Cardiac fibroblast (primary cell): Measurements from ENCODE around the gene SMG7.
A peak's percentile ranks its signal among the peaks of the same experiment; 100 is the strongest.

ENCODE experiments used
- DNase-seq, 2 donors: peaks; one replicate each; pipeline versions ENCODE4 v3.0.0 to v3.0.0-alpha.2; 2010; ENCODE audit warnings: low read depth in 2 of 2
- H3K4me3 ChIP-seq, 2 donors: replicated peaks in 1 of 2; 1 replicate in 1 of 2; 2 replicates in 1 of 2; pipeline ENCODE4 v1.5.1; 2011; ENCODE audit warnings: low read depth in 2 of 2, low read length in 2 of 2, mild to moderate bottlenecking in 2 of 2, moderate library complexity in 1 of 2
- TF ChIP-seq, protein P1 (sequence below): IDR thresholded peaks from one replicate; pipeline ENCODE4 v1.5.1; 2011; ENCODE audit warnings: low read depth, mild to moderate bottlenecking, low read length, inconsistent platforms

SMG7 gene

DNA sequence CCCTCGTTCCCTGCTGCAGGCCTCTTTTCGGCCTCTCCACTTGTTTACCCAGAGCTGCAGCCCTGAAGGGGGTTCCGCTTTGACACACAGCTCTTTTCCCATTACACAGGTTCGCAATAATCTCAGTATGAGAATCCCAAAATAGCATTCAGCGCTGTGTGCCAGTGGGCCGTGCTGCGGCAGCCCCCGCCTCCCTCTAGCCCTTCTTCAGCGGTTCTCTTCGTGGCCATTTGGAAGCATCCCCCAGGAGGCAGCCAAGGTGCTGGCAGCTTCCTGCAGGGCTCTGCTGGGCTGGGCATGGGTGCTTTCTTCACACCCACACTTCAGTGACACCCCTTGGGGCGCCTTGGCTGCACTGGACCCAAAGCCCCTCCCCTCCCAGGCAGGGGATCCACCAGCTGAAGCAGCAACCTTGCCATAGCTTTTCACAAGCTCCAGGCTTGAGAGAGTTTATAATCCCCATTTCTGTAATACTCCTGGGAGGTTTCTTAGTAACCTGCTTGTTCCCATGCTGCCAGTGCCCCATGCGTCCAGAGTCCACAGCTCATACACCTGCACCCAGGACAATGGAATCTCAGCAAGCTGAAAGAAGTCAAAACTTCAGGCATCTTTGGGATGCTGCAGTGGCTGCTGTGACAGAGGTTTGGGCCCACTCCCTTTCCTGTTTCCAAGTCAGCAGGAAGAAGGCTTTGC lies 109.9 kb downstream of the SMG7 start:
- TF ChIP-seq, protein P1, sequence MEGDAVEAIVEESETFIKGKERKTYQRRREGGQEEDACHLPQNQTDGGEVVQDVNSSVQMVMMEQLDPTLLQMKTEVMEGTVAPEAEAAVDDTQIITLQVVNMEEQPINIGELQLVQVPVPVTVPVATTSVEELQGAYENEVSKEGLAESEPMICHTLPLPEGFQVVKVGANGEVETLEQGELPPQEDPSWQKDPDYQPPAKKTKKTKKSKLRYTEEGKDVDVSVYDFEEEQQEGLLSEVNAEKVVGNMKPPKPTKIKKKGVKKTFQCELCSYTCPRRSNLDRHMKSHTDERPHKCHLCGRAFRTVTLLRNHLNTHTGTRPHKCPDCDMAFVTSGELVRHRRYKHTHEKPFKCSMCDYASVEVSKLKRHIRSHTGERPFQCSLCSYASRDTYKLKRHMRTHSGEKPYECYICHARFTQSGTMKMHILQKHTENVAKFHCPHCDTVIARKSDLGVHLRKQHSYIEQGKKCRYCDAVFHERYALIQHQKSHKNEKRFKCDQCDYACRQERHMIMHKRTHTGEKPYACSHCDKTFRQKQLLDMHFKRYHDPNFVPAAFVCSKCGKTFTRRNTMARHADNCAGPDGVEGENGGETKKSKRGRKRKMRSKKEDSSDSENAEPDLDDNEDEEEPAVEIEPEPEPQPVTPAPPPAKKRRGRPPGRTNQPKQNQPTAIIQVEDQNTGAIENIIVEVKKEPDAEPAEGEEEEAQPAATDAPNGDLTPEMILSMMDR: no peak
- no peak overlapping the region for H3K4me3 ChIP-seq
- no peak for DNase-seq

DNA sequence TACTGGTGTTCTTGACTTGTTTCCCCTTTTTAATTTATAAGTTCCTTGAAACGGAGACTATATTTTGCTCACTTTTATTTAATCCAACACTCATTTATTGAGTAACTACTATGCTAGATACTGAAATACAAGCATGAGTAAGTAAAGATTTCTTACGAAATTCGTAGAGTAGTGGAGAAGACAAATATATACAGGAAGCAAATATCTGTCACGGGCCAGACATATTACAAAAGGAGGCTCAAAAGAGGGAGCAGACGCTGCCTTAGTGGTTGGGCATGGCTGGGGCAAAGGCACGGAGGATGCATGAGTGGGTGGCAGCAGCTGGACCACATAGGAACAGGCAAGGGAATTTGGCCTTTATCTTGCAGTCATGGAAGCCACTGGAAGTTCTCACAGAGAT lies 111.2 kb downstream of the SMG7 start:
- no peak overlapping the region for H3K4me3 ChIP-seq
- DNase-seq: peak; percentile 58 to 71
- TF ChIP-seq, protein P1: no peak

DNA sequence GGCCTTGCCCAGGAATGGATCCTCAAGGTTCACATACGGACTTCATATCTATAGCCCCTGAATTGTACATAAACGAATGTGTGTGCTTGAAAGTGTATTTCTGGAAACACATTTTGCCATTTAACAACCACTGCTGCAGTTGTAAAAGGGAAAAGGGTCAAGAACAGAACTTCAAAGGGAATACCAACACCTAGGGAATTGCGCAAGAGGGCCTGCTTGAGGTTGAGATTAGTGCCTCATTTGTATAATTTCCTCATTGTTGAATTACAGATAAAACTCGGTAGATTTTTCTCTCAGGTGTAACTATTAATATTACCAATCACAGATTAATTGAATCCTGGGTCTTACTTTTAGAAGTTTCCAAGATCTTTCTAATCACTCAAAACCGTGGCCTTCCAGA lies 111.8 kb downstream of the SMG7 start:
- TF ChIP-seq, protein P1: no peak
- no peak overlapping the region for H3K4me3 ChIP-seq
- no peak for DNase-seq

DNA sequence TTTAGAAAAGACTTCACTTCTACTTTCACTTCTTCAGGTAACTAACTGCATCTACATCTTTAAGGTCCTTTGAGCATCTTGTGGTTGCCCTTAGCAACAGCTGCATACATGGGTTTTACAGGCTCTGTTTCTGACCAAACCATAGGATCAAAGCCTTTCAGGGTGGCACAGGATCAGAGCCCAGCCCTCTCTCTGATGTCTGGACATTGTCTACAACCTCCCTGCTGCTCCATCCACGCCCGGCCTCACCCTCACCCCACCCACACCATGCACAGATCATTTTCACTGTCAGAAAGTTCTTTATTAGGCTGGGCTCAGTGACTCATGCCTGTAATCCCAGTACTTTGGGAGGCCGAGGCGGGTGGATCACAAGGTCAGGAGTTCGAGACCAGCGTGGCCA lies 112.7 kb downstream of the SMG7 start:
- TF ChIP-seq, protein P1: no peak
- DNase-seq: no peak
- no peak overlapping the region for H3K4me3 ChIP-seq

DNA sequence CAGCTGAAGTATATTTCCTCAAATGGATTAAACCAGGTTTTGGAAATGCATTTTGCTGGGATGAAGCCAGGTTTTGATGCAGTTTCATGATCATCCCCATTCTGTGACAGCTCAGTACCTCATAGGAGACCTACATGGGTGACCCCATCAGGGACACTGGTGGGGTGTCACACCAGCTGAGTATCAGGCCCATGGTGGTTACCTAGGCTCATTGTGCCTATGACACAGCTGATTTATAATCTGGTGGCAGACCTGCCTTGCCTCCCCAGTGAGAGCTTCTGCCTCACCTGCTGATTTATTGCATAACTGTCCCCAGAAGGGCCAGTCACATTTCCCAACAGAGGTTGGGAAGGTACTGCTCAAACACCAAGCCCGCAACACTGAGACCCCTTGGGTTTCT lies 114.2 kb downstream of the SMG7 start:
- DNase-seq: no peak
- TF ChIP-seq, protein P1: no peak
- H3K4me3 ChIP-seq: no peak overlapping the region

DNA sequence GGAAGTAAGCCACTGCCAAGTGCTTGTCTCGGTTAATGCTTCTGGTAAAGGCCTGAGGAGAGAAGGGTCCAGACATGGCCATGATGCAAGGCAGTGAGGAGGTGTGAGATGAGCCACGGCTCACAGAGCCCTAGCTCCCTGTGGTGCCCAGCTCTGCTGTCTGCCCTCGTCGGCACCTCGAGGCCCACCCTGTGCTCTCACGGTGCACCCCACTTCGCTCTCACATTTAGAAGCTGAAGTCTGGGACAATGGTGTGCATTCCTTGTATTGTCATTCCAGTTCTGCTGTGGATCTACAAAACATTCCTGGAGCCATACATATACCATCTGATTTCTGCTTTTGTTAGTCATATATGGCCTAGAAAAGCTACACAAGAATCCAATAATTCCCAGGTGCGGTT lies 114.6 kb downstream of the SMG7 start:
- H3K4me3 ChIP-seq: no peak overlapping the region

More for the DNA sequence above, 114.6 kb downstream of the SMG7 start:
- TF ChIP-seq, protein P1: no peak
- DNase-seq: no peak
